Pulmonary artery endothelial cell (primary cell): ENCODE data around the gene JUN. TPM values are rescaled to one million over a fixed set of nuclear protein-coding genes. Genes with fewer than 3 reads are reported as not detected.

Source experiments
- DNase-seq: peaks from one replicate; pipeline ENCODE4 v3.0.0-alpha.2; 2011; ENCODE audit warnings: low read depth, low spot score
- total RNA-seq: library from RNA; depleted of rRNA; stranded (reverse); fragments of >200 nt; gene quantifications from 2 replicates; pipeline ENCODE4 v1.2.3, GENCODE V29; 2014

Gene JUN
- total RNA-seq, 1 donor from 2014 or later, result 169 TPM

DNA sequence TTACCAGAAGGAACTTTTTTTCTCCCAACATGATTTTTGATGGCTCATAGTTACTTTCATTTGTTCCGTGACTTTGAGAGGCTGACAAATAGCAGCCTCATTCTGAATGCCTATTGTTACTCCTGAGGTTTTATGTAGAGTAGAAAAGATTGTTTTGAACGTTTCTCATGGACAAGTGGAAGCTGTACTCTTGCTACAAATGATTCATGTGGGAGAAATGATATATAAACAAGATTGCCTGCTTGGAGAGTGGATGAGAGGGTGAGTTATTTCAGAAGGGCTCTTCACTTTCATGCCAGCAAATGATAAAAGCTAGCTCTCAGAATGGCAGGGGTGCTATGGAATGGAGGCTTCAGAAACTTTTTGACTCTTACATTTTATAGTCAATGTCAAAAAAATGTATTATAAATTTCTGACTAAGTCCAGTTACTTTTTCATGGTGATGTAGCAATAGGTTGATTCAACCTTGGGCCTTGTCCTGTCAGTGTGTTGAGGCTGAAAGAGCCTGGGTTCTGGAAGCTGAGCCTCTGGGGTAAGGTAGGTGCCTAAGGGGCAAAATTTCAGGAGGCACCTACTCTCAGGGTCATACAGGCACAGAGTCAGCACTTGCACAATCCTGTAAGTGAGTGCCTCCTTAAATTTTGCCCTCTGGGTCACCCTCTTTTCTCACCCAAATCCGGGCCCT is 19.4 kb downstream of the JUN start:
- no peak for DNase-seq

DNA sequence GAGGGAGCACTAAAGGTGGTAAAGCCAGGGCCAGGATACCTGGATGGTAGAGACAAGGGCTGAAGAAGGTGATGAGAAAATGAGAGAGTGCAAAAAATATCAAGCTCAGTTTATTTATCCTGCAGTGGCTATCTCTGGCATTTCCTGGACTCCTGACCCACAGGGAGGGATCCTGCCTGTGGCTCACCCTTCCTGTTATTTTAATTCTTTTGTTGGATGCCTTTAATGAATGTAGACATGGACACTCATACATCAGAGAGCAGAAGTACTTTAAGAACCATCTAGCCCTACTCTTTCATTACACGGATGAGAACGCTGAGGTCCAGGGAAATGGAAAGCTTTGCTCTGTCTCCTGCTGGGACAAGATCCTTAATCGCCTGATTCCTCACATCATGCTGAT is 20.6 kb downstream of the JUN start:
- DNase-seq, result no peak

DNA sequence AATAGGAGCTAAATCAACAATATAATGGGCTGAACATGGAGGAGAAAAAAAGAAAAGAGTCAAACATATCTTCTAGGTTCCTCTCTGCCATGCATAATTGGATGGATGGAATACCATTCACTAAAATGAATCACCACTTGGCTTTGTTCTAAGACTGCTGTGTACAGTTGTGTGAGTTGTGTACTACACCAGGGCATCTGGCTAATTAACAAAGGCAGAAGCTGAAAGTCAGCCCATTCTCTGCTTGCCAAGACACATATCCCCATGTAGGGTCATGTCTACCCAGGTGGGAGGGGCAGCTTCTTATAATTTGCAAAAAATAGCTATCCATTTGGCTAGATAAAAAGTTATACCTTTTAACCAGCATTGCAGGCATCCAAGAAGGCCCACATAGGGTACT is 21.0 kb downstream of the JUN start:
- DNase-seq, result no peak

DNA sequence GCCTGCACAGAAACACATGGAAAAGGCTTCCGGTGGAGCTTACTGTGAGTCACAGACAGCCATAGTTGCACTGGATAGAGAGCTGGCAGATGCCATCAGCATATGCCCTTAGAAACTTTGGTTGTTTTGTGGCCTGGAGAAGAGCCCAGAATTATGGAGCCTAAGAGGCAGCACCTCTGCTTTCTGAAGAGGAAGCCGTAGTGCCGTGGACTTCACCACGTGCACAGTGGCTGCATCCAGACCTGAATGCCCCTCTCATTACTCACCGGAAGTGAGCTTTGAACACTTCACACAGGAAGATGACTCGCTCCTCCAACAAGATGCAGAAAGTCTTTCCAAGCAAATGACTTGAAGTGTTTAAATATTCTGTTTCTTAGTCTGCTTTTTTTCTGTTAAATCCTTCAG is 28.4 kb downstream of the JUN start:
- peak; percentile 99 for DNase-seq

DNA sequence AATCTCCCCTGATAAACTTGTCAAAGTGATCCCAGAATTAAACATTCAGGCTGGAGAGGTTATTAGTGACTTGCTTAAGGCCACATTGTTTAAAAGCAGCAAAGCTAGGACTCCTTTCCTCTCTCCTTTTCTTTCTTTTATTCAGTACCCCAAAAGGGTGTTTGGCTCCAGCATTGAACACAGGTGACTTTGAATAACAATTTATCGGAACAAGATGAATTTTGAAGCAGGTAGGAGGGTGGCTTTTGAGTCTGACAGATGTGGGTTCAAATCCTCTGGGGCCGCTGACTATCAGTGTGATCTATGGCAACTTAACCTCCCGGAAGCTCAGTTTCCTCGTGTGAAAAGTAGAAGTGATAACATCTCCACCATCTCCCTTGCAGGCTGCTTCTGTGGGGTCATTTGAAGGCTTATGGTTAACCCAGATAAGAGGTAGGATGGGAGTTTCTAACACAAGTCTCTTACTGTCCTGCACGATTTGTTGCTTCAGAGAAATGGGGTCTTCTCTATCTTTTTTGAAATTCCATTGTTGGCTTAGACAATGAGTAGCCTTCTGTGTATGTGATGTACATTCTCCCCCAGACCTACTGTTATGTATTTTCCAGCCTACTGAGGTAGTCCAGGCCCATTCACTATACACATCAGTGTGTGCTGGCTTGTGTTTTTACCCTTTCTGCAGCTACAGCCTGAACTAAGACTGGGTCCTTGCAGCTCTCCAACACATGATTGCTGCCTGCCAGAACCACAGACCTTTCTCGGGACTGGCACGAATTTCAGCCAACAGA is 29.0 kb downstream of the JUN start:
- no peak for DNase-seq

DNA sequence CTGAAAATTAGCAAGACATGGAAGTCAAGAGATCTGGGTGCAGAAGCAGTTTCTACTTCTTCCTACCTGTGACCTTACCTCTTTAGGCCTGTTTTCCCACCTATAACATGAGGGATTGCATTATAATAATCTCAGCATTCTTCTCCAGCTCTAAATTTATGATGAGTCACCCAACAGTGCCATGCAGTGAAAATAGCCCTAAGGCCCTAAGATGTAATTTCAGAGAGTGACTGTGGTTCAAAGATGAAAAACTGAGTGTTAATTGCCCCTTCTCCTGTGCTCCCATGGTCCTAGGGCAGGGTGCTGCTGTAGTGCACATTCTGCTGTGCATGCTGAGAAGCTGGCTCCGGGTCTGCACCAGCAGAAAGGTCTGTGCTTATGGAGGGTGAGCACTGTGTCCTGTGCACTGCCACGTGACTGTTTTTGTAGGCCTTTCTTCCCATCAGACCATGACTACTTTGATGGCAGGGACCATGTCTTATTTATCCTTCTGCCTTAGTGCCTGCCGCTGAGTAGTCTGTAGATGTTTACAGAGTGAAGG is 29.7 kb downstream of the JUN start:
- no peak for DNase-seq

DNA sequence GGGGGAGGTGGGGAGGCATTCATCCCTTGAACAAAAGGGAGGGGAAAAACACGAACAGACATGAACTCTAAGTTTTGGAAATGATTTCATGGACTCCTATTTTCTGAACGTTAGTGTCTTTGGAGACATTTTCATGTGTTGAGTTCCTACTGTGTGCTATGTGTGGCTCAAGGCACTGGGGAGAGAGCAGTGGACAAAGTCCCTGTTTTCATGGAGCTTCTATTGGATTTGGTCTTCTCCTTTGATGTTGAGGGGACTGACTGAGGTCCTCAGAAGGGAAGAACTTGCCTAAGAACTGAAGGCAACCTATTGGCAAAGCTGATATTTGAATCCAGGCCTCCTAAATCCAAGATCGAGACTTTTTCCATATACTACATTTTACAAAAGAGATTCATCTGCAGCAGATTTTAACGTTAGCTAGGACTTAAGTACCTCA is 30.4 kb downstream of the JUN start:
- no peak for DNase-seq

DNA sequence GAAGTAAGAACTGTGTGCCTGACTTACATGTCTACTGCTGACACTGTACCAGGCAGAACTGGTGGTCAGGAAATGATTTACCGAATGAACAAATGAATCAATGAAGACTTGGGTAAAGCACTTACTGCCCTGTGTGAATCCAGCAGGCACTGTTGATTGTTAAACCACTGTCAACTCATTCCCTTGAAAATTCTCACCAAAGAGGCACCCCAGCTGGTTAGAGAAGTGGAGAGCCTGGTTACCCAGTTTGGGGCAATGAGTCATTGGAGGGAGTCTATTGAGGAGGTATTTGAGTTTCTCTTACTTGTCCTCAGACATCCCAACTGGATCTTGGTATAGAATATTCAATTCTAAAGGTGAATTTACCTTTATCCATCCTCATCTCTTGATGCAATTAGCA is 34.2 kb downstream of the JUN start:
- DNase-seq, result no peak

DNA sequence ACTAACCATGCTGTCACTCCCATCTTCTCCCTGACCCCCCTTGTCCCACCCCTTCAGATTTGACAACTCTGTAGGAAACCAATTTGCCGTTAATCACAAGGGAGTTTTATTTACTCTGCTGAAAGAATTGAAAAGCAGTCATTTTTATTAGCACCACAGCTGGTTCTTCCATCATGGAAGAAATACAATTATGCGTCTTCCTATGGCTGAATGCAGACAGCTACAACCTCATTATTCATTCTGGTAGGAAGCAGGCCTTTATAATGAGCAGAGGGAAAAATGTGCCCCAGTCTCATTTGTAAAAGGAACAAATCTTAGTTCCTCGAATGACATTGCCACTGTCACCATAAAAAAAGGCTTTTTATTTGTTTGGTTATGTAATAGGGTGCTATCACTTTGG is 35.2 kb downstream of the JUN start:
- DNase-seq, result no peak

DNA sequence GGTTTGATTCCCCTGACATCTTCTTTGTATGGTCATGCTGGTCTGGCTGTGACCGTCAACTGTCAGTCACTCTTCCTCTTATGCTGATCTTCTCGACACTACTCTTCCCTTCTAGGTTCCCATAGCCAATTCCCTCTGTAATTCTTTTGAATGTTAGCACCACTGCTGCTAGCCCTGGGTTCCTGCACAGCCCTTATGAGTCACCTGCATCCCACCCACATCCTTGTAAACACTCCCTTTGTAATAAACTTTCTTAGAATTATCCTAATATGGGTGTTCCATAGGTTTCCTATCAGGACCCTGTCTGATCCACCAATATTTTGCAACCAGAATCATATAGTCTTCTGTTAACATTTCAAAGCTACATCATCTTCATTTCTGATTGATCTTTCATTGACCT is 37.1 kb downstream of the JUN start:
- DNase-seq, result no peak

DNA sequence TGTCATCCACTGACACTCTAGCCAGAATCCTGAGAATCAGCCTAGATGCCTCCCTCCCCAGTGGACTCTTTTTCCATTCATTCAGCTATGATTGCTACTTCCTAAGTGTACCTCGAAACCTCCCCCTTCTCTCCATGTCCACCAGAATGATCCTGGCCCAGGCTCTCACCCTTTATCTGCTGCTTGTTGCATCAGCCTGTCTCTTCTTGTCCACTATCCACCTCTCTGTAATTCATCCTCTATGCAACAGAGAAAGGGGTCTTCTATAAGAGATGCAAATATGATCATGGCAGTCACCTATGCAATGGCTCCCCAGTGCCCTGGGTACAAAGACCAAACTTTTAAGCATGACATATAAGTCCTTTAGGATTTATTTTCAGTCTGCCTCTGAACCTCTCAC is 37.7 kb downstream of the JUN start:
- no peak for DNase-seq

DNA sequence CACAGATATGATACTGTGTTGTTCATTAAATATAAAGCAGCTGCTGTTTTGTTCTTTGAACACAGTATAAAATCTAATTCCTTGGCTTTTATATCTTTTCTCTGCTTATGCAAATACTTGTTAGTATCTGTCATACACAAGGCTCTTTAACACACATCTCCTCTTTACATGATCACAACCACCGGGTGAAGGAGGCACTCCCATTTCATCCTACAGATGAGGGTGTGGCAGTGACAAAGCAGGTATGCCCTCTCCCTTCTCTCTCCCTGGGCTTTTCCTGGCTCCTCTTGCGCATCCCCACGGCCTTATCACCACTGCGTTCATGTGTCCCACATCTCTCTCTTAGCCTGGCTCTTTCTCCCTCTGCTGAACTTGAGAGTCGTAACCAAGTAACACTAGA is 38.2 kb downstream of the JUN start:
- no peak for DNase-seq

DNA sequence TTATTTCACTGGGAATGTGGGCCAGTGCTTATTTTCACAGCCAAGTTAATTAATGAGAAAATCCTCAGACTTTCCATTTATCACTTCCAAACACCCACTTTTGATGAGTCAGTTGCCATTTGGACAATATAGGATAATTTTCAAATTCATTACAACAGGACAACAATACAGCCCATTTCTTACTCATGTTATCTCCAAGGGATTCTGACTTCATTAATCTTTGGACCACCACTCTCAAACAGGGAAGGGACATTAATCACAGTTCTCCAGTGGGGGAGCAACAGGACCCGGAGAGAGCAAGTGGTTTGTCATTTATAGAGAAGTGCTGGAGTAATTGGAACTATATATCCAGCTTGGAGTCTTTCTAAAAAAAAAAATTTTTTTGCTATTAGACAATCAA is 38.7 kb downstream of the JUN start:
- no peak for DNase-seq

DNA sequence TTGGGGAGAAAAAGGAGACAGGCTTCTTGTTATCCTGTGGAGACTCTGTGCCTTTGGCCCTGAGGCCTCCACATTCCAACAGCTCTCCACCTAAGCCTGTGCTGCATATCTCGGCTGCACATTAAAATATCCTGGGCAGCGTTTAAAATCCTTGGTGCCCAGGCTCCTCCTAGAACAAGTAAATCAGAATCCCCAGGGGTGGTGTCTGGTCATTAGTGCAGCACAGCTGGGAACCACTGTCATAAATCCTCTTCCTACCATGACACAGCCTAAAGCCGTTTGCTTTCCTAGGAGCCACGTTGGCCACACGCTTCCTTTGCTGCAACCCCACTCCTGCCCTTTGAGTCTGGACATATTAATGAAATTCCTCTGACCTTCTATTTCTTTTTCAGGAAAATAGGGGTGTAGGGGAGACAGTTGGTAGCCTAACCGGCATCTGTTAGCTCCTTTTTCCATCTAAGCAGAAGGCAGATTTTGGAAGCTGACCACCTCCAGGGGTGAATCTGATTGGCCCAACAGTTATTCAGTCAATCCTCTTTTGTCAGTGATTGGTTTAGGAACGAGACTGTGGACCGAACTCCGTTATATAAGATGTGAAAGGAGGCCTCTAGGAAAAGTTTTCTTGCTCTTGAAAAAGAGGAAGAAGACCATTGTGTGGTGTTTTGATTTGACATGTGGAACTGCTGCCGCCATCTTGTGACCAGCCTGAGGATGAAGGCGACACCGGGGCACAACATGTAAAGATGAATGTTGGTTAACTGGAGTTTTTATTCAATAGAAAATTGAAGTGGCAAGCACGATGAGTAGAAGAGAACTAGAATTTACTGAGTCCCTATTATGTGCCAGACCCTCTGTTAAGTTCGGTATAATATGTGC is 41.9 kb downstream of the JUN start:
- DNase-seq, result no peak

DNA sequence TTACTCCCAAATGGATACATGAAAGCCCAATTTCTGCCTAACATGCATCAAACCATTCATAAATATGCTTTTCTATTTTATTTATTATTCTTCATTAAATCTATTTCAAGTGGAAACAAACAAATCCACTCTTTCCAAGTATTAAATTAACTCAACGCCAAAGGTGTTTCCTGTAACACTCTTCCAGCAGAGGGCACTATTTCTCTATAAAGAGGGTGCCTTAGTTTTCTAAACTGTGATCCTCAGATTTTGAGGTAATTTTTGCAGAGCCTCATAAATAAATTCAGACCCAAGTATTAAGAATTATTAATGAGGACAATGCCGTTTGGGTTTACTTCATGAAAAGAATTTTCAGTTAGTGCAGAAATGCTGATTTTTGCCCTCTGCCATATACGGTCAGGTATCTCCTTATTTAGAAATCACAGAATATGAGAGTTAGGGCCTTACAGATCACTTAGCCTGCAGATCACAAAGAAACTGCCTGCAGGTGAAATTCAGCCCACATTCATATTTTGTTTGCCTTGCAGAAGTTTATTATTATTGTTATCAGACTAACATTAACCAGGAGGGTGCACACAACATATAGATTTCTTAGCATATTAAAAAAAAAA is 43.9 kb downstream of the JUN start:
- DNase-seq, result no peak

DNA sequence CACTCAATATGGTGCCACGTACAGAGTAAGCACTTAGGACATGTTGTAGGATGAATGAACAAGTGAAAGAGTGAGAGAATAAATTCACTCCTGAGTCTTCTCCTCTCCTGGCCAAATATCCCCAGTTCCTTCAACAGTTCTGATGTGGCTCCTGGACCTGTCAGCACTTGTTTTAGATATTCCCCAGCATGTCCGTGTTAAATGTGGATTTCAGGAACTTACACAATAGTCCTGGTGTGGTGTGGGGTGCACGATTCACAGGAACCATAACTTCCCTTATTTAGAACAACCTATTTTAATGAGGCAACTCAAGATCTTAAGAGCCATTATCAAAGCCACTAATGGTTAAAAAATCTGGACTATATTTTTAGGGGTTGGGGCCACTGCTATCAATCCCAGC is 45.0 kb downstream of the JUN start:
- DNase-seq, result no peak

DNA sequence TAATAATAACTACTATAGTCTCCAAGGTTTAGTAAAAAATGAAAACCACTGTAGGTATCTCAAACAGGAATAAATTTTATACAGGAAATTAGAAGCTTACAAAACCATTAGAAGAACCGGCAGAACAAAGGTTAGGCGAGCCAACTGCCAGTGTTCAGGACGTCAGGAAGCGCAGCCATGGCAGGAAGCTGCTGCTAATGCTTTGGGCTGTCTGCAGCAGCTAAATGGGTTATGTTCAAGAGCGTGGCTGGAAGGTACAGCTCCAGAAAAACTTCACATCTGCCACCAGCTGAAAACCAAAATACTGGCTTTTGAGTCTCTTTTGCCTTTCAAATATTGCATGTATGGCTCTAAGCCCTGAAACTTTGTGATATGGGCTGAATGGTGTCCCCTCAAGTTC is 48.3 kb downstream of the JUN start:
- no peak for DNase-seq

DNA sequence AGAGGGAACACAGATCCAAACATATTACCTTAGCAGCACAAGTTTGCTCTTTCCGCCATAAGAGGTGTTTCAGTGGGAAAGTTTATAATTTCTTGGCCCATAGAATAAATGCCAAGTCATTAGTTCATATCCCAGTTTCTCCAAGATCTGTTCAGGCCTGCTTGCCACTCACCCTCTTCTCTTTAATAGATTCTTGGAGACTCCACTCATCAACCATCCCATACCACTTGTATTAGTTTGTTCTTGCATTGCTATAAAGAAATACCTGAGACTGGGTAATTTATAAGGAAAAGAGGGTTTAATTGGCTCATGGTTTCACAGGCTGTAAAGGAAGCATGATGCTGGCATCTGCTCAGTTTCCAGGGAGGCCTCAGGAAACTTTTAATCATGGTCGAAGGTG is 49.2 kb downstream of the JUN start:
- DNase-seq, result no peak

DNA sequence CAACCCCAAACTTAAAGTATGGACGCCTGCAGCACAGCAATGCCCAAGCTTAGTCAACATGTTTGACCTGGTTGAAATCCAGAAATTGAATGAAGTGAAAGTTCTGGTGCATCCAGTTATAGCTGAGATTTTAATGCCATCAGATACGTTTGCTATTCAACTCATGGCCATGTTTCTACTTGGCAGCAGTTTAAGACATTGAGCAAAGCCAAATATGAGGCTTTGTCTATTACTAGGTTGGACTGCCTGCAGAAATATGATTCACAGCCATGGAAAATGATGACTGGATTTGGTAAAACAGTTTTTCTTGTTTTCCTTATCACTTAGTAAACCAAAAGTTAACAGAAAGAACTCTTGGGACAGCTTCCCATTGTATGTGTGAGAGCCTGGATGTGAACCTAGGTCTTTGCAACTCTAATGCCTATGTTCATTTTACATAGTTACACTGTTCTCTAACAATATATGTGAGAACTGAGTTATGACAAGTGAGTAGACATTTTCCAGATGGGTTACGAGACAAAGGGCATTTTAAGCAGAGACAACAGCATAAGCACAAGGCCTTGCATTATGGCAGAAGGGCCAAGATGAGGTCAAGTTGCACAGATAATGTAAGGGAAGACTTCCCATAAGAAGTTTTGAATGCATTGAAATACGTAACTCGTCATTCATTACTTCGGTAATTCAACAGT is 51.6 kb downstream of the JUN start:
- no peak for DNase-seq
